ENCODE results near the gene BACH2.
"Not testable (repeated sequence)": the region's sequence is repeated elsewhere in the genome, so short reads cannot be mapped to it uniquely, and the experiment has no call there.

Gene BACH2

GRCh38 chr6:89910001-89910901 is 386.4 kb downstream of the BACH2 start:
- not testable (repeated sequence) for DNase-seq (ENCODE audit: low read depth in 2 of 2)

GRCh38 chr6:89895276-89895874 is 401.3 kb downstream of the BACH2 start:
- DNase-seq (ENCODE audit: low read depth in 2 of 2) = no peak

DNA sequence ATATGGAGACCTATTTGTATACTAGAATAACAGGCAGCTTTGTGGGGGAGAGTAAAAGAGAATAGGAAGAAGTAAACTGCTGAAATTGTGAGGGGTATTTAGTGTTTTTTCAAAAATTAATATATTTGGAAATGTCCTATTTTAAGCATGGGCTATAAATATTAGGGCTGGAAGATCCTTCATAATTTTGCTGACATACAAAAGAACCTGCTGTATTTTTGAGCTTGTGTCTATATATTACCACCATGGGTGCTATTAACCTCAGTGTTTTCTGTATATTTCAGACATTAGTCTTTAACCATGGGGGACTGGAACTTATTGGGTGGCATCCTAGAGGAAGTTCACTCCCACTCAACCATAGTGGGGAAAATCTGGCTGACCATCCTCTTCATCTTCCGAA is 402.5 kb downstream of the BACH2 start, which contains the start of gene GJA10:
Gene GJA10 (plus strand): TSS at position 301 of the 400 bp plus-strand sequence. CDS start 0 bp downstream, at position 301.
- DNase-seq (ENCODE audit: low read depth in 2 of 2) = no peak

DNA sequence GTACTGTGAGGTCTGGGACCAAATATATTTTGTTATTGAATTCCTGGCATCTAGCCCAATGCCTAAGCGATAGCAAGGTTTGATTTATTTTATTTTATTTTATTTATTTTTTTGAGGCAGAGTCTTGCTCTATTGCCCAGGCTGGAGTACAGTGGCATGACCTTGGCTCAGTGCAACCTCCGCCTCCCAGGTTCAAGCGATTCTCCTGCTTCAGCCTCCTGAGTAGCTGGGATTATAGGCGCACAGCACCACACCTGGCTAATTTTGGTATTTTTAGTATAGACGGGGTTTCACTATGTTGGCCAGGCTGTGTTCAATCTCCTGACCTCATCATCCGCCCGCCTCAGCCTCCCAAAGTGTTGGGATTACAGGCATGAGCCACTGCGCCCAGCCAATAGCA is 404.1 kb downstream of the BACH2 start:
- not testable (repeated sequence) for DNase-seq (ENCODE audit: low read depth in 2 of 2)

DNA sequence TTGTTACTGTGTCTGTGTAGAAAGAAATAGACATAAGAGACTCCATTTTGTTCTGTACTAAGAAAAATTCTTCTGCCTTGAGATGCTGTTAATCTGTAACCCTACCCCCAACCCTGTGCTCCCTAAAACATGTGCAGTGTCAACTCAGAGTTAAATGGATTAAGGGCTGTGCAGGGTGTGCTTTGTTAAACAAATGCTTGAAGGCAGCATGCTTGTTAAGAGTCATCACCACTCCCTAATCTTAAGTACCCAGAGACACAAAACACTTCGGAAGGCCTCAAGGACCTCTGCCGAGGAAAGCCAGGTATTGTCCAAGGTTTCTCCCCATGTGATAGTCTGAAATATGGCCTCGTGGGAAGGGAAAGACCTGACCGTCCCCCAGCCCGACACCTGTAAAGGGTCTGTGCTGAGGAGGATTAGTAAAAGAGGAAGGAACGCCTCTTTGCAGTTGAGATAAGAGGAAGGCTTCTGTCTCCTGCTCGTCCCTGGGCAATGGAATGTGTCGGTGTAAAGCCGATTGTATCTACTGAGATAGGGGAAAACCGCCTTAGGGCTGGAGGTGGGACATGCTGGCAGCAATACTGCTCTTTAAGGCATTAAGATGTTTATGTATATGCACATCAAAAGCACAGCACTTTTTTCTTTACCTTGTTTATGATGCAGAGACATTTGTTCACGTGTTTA is 405.7 kb downstream of the BACH2 start:
- not testable (repeated sequence) for DNase-seq (ENCODE audit: low read depth in 2 of 2)

- no peak for DNase-seq (ENCODE audit: low read depth in 2 of 2)
Observed at GRCh38 chr6:89888871-89889270, 407.8 kb downstream of the BACH2 start.

- no peak for DNase-seq (ENCODE audit: low read depth in 2 of 2)
Observed at GRCh38 chr6:89888138-89888514, 408.5 kb downstream of the BACH2 start.

GRCh38 chr6:89887452-89888137 is 409.0 kb downstream of the BACH2 start:
- no peak for DNase-seq (ENCODE audit: low read depth in 2 of 2)

GRCh38 chr6:89886378-89887120 is 410.1 kb downstream of the BACH2 start:
- DNase-seq (ENCODE audit: low read depth in 2 of 2) = no peak
